ENCODE measurements around the gene SUMF1.
A peak's percentile ranks its signal among the peaks of the same experiment; 100 is the strongest.
"Not testable (repeated sequence)": the region's sequence is repeated elsewhere in the genome, so short reads cannot be mapped to it uniquely, and the experiment has no call there.

SUMF1 gene

GRCh38 chr3:4334548-4334947, 132.5 kb downstream of the SUMF1 start:
- DNase-seq = no peak

GRCh38 chr3:4332991-4333390, 134.1 kb downstream of the SUMF1 start:
- DNase-seq = no peak

- DNase-seq = no peak
Measured at GRCh38 chr3:4332574-4332973, 134.5 kb downstream of the SUMF1 start.

- no peak for DNase-seq
Measured at GRCh38 chr3:4332111-4332510, 135.0 kb downstream of the SUMF1 start.

- not testable (repeated sequence) for DNase-seq
Measured at GRCh38 chr3:4329806-4330205, 137.3 kb downstream of the SUMF1 start.

GRCh38 chr3:4326868-4327267, 140.2 kb downstream of the SUMF1 start:
- no peak for DNase-seq

- DNase-seq = peak; percentile 15
Measured at GRCh38 chr3:4323246-4324027, 143.6 kb downstream of the SUMF1 start.

GRCh38 chr3:4322635-4323034, 144.4 kb downstream of the SUMF1 start:
- peak; percentile 51 for DNase-seq

- DNase-seq = no peak
Measured at GRCh38 chr3:4321732-4322131, 145.3 kb downstream of the SUMF1 start.

GRCh38 chr3:4320096-4320911, 146.8 kb downstream of the SUMF1 start:
- DNase-seq = no peak

GRCh38 chr3:4314688-4315087, 152.4 kb downstream of the SUMF1 start:
- DNase-seq = no peak

GRCh38 chr3:4313606-4314293, 153.3 kb downstream of the SUMF1 start:
- peak; percentile 65 for DNase-seq

GRCh38 chr3:4311496-4311895, 155.6 kb downstream of the SUMF1 start:
- no peak for DNase-seq

All from fibroblast of skin of back (primary cell).